ENCODE measurements around the gene TMEM43.
"Not testable (repeated sequence)": the region's sequence is repeated elsewhere in the genome, so short reads cannot be mapped to it uniquely, and the experiment has no call there.

Gene TMEM43

DNA sequence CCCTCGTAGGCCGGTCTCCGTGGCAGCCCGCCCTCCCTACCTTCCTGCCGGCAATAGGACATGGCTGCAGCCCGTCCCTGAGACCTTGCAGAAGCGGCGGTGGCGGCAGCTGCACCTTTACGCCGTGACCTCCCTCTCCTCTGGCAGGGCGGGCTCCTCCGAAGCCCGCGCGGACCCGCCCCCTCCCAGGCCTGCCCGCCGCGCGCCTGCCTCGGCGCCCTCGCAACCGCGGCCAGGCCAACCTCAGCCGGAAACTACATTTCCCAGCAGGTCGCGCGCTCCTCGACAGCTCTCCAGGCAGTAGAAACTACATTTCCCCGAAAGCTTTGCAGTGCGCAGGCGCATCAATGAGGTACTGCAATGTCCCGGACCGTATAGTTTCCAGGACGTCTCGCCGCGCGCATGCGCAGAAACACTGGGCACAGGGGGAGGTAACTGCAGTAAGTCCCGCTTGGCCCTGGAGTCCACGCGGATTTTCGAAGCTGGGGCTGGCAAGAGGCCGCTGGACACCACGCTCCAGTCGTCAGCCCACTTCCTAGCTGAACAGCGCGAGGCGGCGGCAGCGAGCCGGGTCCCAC lies at the start of gene TMEM43, which contains the start of gene CHCHD4 (continued):
- TF ChIP-seq, protein P1, sequence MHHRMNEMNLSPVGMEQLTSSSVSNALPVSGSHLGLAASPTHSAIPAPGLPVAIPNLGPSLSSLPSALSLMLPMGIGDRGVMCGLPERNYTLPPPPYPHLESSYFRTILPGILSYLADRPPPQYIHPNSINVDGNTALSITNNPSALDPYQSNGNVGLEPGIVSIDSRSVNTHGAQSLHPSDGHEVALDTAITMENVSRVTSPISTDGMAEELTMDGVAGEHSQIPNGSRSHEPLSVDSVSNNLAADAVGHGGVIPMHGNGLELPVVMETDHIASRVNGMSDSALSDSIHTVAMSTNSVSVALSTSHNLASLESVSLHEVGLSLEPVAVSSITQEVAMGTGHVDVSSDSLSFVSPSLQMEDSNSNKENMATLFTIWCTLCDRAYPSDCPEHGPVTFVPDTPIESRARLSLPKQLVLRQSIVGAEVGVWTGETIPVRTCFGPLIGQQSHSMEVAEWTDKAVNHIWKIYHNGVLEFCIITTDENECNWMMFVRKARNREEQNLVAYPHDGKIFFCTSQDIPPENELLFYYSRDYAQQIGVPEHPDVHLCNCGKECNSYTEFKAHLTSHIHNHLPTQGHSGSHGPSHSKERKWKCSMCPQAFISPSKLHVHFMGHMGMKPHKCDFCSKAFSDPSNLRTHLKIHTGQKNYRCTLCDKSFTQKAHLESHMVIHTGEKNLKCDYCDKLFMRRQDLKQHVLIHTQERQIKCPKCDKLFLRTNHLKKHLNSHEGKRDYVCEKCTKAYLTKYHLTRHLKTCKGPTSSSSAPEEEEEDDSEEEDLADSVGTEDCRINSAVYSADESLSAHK (tag by site-specific recombination; IDR thresholded peaks at IDR 0.05), result no peak
- peak; percentile 67 for TF ChIP-seq KLF9 (tag by site-specific recombination; IDR thresholded peaks at IDR 0.05; ENCODE audit: low read depth)
- TF ChIP-seq, protein P2, sequence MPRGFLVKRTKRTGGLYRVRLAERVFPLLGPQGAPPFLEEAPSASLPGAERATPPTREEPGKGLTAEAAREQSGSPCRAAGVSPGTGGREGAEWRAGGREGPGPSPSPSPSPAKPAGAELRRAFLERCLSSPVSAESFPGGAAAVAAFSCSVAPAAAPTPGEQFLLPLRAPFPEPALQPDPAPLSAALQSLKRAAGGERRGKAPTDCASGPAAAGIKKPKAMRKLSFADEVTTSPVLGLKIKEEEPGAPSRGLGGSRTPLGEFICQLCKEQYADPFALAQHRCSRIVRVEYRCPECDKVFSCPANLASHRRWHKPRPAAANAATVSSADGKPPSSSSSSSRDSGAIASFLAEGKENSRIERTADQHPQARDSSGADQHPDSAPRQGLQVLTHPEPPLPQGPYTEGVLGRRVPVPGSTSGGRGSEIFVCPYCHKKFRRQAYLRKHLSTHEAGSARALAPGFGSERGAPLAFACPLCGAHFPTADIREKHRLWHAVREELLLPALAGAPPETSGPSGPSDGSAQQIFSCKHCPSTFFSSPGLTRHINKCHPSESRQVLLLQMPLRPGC (tag by site-specific recombination; IDR thresholded peaks at IDR 0.05), result no peak

DNA sequence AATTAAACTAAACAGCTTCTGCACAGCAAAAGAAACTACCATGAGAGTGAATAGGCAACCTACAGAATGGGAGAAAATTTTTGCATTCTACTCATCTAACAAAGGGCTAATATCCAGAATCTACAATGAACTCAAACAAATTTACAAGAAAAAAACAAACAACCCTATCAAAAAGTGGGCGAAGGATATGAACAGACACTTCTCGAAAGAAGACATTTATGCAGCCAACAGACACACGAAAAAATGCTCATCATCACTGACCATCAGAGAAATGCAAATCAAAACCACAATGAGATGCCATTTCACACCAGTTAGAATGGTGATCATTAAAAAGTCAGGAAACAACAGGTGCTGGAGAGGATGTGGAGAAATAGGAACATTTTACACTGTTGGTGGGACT lies 49.6 kb upstream of the TMEM43 start:
- H3K36me3 ChIP-seq (ENCODE audit: control insufficient read depth in 2 of 2, insufficient read depth in 1 of 2, low read length in 2 of 2); CTCF ChIA-PET; POLR2A ChIA-PET; H3K9me3 ChIP-seq (ENCODE audit: control insufficient read depth, insufficient read depth, low read depth, low read length); H3K4me1 ChIP-seq (ENCODE audit: control insufficient read depth, insufficient read depth, low read length); H3K27ac ChIP-seq (ENCODE audit: extremely low read depth, low read depth, low read length); H3K4me3 ChIP-seq (ENCODE audit: low read depth, low read length): not testable (repeated sequence)

DNA sequence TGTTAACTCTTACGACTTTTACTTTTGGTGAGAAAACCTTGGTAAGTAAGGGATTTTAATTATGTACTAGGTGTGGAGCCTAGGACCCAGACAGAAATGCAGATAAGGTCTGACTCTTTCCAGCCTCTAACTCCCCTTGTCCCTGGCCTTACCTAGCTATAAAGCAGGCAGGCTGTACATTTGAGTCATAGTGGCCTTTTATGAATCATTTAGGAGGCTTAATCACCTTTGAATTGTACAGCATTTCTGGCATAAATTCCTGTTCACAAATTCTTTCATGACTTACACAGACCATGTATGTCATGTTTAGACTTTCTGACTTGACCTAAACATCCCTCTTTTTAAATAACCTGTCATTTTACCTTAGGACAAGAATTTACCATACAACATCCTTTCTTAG lies 47.5 kb upstream of the TMEM43 start:
- H3K27ac ChIP-seq (ENCODE audit: extremely low read depth, low read depth, low read length), result no peak overlapping the region
- TF ChIP-seq ZNF341 (tag by site-specific recombination; IDR thresholded peaks at IDR 0.05; ENCODE audit: low read depth) (no peak), ZNF514 (tag by site-specific recombination; IDR thresholded peaks at IDR 0.05) (no peak), ZNF292 (tag by site-specific recombination; IDR thresholded peaks at IDR 0.05; ENCODE audit: borderline replicate concordance, low read depth) (no peak), ZNF544 (tag by site-specific recombination; IDR thresholded peaks at IDR 0.05) (no peak), ZNF560 (tag by site-specific recombination; IDR thresholded peaks at IDR 0.05; ENCODE audit: borderline replicate concordance) (no peak), TCF7L2 (IDR thresholded peaks at IDR 0.05; ENCODE audit: borderline replicate concordance, low read depth, low read length) (no peak)
- H3K36me3 ChIP-seq (ENCODE audit: control insufficient read depth in 2 of 2, insufficient read depth in 1 of 2, low read length in 2 of 2), result no peaks in the 10 kb centered on the region
- H3K4me3 ChIP-seq (ENCODE audit: low read depth, low read length), result no peak overlapping the region
- no peaks in the 10 kb centered on the region for H3K4me1 ChIP-seq (ENCODE audit: control insufficient read depth, insufficient read depth, low read length)
- ChIA-PET POLR2A (no interaction called here), CTCF (no interaction called here)
- H3K9me3 ChIP-seq (ENCODE audit: control insufficient read depth, insufficient read depth, low read depth, low read length), result no peaks in the 10 kb centered on the region

DNA sequence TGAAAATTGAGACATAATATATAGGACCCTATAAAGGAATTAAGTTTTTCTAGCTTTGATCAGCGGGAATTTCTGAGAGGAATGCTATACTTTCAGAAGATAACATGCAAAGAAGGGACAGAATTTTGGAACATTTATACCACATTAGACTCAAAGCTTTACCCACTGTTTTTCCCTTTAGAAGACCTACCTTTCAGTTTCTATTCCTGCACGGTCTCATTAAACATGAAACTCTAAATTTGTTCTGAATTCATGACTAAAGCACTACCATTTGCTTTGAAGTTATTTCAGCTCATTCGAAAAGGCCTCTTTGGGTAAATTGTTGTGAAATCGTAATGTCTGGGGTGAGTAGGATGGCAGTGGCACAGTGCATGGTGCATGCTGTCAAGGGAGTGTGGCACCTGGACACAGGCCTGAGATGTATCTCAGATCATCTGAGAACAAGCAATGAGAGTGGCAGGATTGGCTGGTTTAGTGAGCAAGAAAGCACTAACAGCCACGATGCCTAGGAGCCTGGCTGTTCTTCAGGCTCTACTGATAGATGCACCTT lies 42.7 kb upstream of the TMEM43 start:
- Histone ChIP-seq H3K4me1 (ENCODE audit: control insufficient read depth, insufficient read depth, low read length) (no peaks in the 10 kb centered on the region), H3K36me3 (ENCODE audit: control insufficient read depth in 2 of 2, insufficient read depth in 1 of 2, low read length in 2 of 2) (no peaks in the 10 kb centered on the region), H3K27ac (ENCODE audit: extremely low read depth, low read depth, low read length) (no peak overlapping the region), H3K4me3 (ENCODE audit: low read depth, low read length) (no peak overlapping the region), H3K9me3 (ENCODE audit: control insufficient read depth, insufficient read depth, low read depth, low read length) (no peaks in the 10 kb centered on the region)
- POLR2A ChIA-PET, result no interaction called here
- CTCF ChIA-PET, result no interaction called here
- no peak for TF ChIP-seq ZBTB21 (tag by site-specific recombination; IDR thresholded peaks at IDR 0.05)
- TF ChIP-seq, protein P1 (tag by site-specific recombination; IDR thresholded peaks at IDR 0.05), result no peak
- TF ChIP-seq ZNF214 (tag by site-specific recombination; IDR thresholded peaks at IDR 0.05; ENCODE audit: borderline replicate concordance), result no peak
- no peak for TF ChIP-seq ZNF354C (tag by site-specific recombination; IDR thresholded peaks at IDR 0.05; ENCODE audit: borderline replicate concordance, low read depth)
- TF ChIP-seq, protein P3, sequence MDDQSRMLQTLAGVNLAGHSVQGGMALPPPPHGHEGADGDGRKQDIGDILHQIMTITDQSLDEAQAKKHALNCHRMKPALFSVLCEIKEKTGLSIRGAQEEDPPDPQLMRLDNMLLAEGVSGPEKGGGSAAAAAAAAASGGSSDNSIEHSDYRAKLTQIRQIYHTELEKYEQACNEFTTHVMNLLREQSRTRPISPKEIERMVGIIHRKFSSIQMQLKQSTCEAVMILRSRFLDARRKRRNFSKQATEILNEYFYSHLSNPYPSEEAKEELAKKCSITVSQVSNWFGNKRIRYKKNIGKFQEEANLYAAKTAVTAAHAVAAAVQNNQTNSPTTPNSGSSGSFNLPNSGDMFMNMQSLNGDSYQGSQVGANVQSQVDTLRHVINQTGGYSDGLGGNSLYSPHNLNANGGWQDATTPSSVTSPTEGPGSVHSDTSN (CRISPR knock-in tag; IDR thresholded peaks at IDR 0.05), result no peak
- no peak for TF ChIP-seq ZNF311 (tag by site-specific recombination; IDR thresholded peaks at IDR 0.05; ENCODE audit: borderline replicate concordance)
- TF ChIP-seq ZNF391 (tag by site-specific recombination; IDR thresholded peaks at IDR 0.05; ENCODE audit: borderline replicate concordance, low read depth), result no peak
- no peak for TF ChIP-seq ZNF600 (tag by site-specific recombination; IDR thresholded peaks at IDR 0.05)
- TF ChIP-seq MEIS1 (CRISPR knock-in tag; IDR thresholded peaks at IDR 0.05; ENCODE audit: borderline replicate concordance), result no peak
- no peak for TF ChIP-seq ZNF202 (tag by site-specific recombination; IDR thresholded peaks at IDR 0.05; ENCODE audit: borderline replicate concordance)
- TF ChIP-seq TRIM28 (IDR thresholded peaks at IDR 0.05; ENCODE audit: borderline replicate concordance, low read length), result no peak
- TF ChIP-seq, protein P4, sequence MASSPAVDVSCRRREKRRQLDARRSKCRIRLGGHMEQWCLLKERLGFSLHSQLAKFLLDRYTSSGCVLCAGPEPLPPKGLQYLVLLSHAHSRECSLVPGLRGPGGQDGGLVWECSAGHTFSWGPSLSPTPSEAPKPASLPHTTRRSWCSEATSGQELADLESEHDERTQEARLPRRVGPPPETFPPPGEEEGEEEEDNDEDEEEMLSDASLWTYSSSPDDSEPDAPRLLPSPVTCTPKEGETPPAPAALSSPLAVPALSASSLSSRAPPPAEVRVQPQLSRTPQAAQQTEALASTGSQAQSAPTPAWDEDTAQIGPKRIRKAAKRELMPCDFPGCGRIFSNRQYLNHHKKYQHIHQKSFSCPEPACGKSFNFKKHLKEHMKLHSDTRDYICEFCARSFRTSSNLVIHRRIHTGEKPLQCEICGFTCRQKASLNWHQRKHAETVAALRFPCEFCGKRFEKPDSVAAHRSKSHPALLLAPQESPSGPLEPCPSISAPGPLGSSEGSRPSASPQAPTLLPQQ (tag by site-specific recombination; IDR thresholded peaks at IDR 0.05), result no peak
